ENCODE results near the gene SVEP1. TPM values are rescaled to one million over a fixed set of nuclear protein-coding genes. Genes with fewer than 3 reads are reported as not detected.

SVEP1 gene
- total RNA-seq, 1 donor from 2014 or later, result 0.56 TPM

DNA sequence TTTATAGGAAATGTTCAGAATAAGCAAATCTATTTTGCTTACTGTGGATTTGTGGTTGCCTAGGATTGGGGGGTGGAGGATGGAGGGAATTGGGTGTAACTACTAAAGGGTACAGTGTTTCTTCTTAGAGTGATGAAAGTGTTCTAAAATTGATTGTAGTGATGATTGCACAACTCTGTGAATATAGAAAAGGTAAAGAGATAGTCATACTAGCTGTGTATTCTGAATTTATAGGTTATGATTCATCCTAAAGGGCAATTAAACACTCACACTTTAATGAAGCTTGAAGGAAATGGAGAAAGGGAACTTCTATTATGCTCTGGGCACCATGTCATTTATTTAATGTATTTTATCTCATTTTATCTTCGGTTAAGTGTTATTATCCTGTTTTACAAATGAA, 251.8 kb downstream of the SVEP1 start:
- H3K4me3 ChIP-seq, result no peak overlapping the region
- TF ChIP-seq EZH2phosphoT487 (IDR thresholded peaks at IDR 0.05) (no peak), EZH2 (IDR thresholded peaks at IDR 0.05) (no peak)
- TF ChIP-seq, protein P1, sequence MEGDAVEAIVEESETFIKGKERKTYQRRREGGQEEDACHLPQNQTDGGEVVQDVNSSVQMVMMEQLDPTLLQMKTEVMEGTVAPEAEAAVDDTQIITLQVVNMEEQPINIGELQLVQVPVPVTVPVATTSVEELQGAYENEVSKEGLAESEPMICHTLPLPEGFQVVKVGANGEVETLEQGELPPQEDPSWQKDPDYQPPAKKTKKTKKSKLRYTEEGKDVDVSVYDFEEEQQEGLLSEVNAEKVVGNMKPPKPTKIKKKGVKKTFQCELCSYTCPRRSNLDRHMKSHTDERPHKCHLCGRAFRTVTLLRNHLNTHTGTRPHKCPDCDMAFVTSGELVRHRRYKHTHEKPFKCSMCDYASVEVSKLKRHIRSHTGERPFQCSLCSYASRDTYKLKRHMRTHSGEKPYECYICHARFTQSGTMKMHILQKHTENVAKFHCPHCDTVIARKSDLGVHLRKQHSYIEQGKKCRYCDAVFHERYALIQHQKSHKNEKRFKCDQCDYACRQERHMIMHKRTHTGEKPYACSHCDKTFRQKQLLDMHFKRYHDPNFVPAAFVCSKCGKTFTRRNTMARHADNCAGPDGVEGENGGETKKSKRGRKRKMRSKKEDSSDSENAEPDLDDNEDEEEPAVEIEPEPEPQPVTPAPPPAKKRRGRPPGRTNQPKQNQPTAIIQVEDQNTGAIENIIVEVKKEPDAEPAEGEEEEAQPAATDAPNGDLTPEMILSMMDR (IDR thresholded peaks at IDR 0.05), result no peak

DNA sequence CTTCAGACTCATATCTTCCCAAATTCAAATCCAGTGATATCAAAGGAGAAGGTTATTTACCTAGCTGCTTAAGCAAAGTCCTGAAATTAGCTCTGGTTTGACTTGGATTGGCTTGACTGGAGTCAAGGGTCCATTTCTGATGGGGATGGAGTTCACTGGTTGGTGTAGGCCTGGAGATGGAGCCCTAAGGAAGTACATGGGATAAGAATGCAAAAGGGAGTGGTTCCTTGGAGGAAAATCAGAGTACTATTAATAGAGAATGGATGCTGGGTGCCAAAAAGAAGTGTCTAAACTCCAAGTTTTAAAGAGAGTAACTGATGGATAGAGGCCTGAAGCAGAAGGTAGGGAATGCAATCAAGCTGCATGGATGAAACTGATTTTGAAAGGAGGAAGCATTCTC, 255.7 kb downstream of the SVEP1 start:
- H3K36me3 ChIP-seq, result no peaks in the 10 kb centered on the region
- H3K4me3 ChIP-seq, result no peak overlapping the region
- no peaks in the 10 kb centered on the region for H3K79me2 ChIP-seq (ENCODE audit: low read depth)
- H4K20me1 ChIP-seq (ENCODE audit: low read depth), result no peaks in the 10 kb centered on the region
- no peak overlapping the region for H3K4me3 Mint-ChIP-seq
- no peaks in the 10 kb centered on the region for H3F3A ChIP-seq (ENCODE audit: low read depth)
- H3K9me3 Mint-ChIP-seq, result peaks cover 2% of the 10 kb centered on the region
- no peaks in the 10 kb centered on the region for H3K4me1 Mint-ChIP-seq
- H3K36me3 Mint-ChIP-seq, result no peaks in the 10 kb centered on the region
- H3K27me3 ChIP-seq, result no peaks in the 10 kb centered on the region
- H3K27me3 Mint-ChIP-seq (ENCODE audit: insufficient read depth, low read depth), result peaks cover 2% of the 10 kb centered on the region
- no peak for DNase-seq (ENCODE audit: low spot score)
- no peak overlapping the region for H3K27ac Mint-ChIP-seq
- H3K4me2 ChIP-seq, result no peak overlapping the region
- H3K27ac ChIP-seq, result no peak overlapping the region
- H3K9me3 ChIP-seq (ENCODE audit: low read depth), result no peaks in the 10 kb centered on the region
- no peaks in the 10 kb centered on the region for H3K4me1 ChIP-seq
- H2AFZ ChIP-seq (replicated peaks), result no peak overlapping the region
- no peak overlapping the region for H3K9ac ChIP-seq
- TF ChIP-seq, protein P1 (IDR thresholded peaks at IDR 0.05), result no peak
- TF ChIP-seq EZH2phosphoT487 (IDR thresholded peaks at IDR 0.05), result no peak
- TF ChIP-seq EZH2 (IDR thresholded peaks at IDR 0.05), result no peak

More for the DNA sequence above, 251.8 kb downstream of the SVEP1 start:
- H3K27me3 Mint-ChIP-seq (ENCODE audit: insufficient read depth, low read depth), result peaks cover 2% of the 10 kb centered on the region
- no peak for DNase-seq (ENCODE audit: low spot score)
- H2AFZ ChIP-seq (replicated peaks), result no peak overlapping the region
- no peak overlapping the region for H3K4me2 ChIP-seq
- H3K27ac Mint-ChIP-seq, result no peak overlapping the region
- no peaks in the 10 kb centered on the region for H3K9me3 Mint-ChIP-seq
- H3K27ac ChIP-seq, result no peak overlapping the region
- H3K9ac ChIP-seq, result no peak overlapping the region
- no peaks in the 10 kb centered on the region for H3K4me1 Mint-ChIP-seq
- H3K4me3 Mint-ChIP-seq, result no peak overlapping the region
- H3K79me2 ChIP-seq (ENCODE audit: low read depth), result no peaks in the 10 kb centered on the region
- H3K9me3 ChIP-seq (ENCODE audit: low read depth), result no peaks in the 10 kb centered on the region
- H3K4me1 ChIP-seq, result no peaks in the 10 kb centered on the region
- no peaks in the 10 kb centered on the region for H3K36me3 ChIP-seq
- no peaks in the 10 kb centered on the region for H3K36me3 Mint-ChIP-seq
- H3F3A ChIP-seq (ENCODE audit: low read depth), result no peaks in the 10 kb centered on the region
- no peaks in the 10 kb centered on the region for H3K27me3 ChIP-seq
- H4K20me1 ChIP-seq (ENCODE audit: low read depth), result no peaks in the 10 kb centered on the region

DNA sequence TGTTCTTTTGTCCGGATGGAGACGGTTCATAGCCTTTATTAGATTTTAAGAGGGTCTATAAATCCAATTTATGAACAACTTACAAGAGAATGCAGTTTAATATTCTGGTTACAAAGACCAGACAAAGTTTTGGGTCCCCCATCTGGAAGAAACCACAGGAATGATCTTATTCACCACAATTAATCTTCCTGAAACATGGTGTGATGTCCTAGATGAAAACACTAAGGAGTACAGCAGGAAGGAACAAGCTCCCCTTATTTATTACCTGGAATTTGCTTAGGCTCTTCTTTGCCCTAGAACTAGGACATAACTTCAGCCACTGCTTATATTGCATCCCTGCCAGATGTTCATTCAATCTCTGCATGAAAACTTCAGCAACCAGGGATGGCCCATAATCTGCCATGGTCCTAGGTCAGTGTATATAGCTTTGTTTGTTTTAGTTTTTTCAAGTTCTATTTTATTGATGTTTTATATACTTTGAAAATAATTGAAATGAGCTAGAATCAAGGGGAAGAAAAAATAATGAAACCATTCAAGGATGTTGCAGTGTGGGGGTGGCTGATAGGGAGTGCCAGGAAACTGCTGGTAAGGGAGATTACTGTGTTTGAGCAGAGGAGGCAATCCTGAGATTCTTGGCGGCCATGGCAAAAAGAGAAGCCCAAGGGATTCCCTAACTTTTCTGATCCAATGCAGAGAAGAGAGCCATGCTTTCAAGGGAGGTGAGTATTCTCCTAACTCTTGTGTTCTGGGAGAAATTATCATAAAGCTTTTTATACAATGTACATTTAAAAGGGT, 258.7 kb downstream of the SVEP1 start:
- Histone ChIP-seq H3K4me1 (peaks cover 3% of the 10 kb centered on the region), H3K27ac (no peak overlapping the region), H3K4me2 (no peak overlapping the region), H3K9me3 (ENCODE audit: low read depth) (no peaks in the 10 kb centered on the region), H3F3A (ENCODE audit: low read depth) (no peaks in the 10 kb centered on the region), H3K36me3 (no peaks in the 10 kb centered on the region), H3K79me2 (ENCODE audit: low read depth) (no peaks in the 10 kb centered on the region), H3K27me3 (no peaks in the 10 kb centered on the region), H3K4me3 (no peak overlapping the region), H4K20me1 (ENCODE audit: low read depth) (no peaks in the 10 kb centered on the region), H3K9ac (no peak overlapping the region), H2AFZ (replicated peaks) (no peak overlapping the region)
- Mint-ChIP-seq H3K4me1 (no peaks in the 10 kb centered on the region), H3K36me3 (no peaks in the 10 kb centered on the region), H3K27me3 (ENCODE audit: insufficient read depth, low read depth) (no peaks in the 10 kb centered on the region), H3K9me3 (peaks cover 2% of the 10 kb centered on the region), H3K4me3 (no peak overlapping the region), H3K27ac (no peak overlapping the region)
- TF ChIP-seq, protein P1 (IDR thresholded peaks at IDR 0.05), result no peak
- TF ChIP-seq EZH2 (IDR thresholded peaks at IDR 0.05), result no peak
- TF ChIP-seq EZH2phosphoT487 (IDR thresholded peaks at IDR 0.05), result no peak
- DNase-seq (ENCODE audit: low spot score), result no peak

Measured in neural progenitor cell (in vitro differentiated cells).